ENCODE measurements around the gene OLFML2B. TPM values are rescaled to one million over a fixed set of nuclear protein-coding genes. Genes with fewer than 3 reads are reported as not detected.

OLFML2B gene
- polyA plus RNA-seq, 1 of the 3 experiments (the other 2 are of a cell fraction): 7.3 TPM

DNA sequence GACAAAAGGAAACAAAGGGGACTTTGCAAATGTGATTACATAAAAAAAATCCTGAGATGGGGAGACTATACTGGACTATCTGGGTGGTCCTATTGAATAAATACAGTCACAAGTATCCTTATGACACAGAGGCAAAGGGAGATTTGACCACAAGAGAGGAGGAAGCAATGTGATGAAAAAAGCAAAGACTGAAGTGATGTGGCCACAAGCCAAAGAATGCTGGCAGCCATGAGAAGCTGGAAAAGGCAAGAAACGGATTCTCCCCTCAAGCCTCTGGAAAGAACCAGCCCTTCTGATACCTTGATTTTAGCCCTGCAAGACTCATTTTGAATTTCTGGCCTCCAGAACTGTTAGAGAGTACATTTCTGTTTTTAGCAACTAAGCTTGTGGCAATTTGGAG is 36.4 kb downstream of the OLFML2B start:
- ChIA-PET POLR2A (no interaction called here), CTCF (no interaction called here)
- no peak overlapping the region for H3K4me2 ChIP-seq
- no peaks in the 10 kb centered on the region for H3K27me3 ChIP-seq (ENCODE audit: insufficient read depth)
- H3K9me3 ChIP-seq: no peaks in the 10 kb centered on the region
- no peak overlapping the region for H2AFZ ChIP-seq (ENCODE audit: low read depth)
- DNase-seq: no peak
- no peak overlapping the region for H3K4me3 ChIP-seq (ENCODE audit: low read depth in 2 of 2, low read length in 1 of 2)
- no peaks in the 10 kb centered on the region for H3K9me2 ChIP-seq
- H4K20me1 ChIP-seq (ENCODE audit: insufficient read depth): no peaks in the 10 kb centered on the region
- H3K36me3 ChIP-seq (replicated peaks in 1 of 2; ENCODE audit: control insufficient read depth in 1 of 2, insufficient read depth in 2 of 2, low read length in 1 of 2): peaks cover 0 to 1% of the 10 kb centered on the region in 2 experiments
- 50% methylated on average over 1 of the region's 1 CpG for WGBS (ENCODE audit: low lambda C conversion rate)
- TF ChIP-seq MXI1 (IDR thresholded peaks at IDR 0.05; ENCODE audit: low read depth, low read length): no peak
- no peak for TF ChIP-seq SIN3A (IDR thresholded peaks at IDR 0.05; ENCODE audit: borderline replicate concordance, low read depth, low read length)
- TF ChIP-seq FOXM1 (IDR thresholded peaks at IDR 0.05; ENCODE audit: low read depth): no peak
- TF ChIP-seq, protein P1, sequence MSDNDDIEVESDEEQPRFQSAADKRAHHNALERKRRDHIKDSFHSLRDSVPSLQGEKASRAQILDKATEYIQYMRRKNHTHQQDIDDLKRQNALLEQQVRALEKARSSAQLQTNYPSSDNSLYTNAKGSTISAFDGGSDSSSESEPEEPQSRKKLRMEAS (IDR thresholded peaks at IDR 0.05; ENCODE audit: low read depth): no peak
- no peak for TF ChIP-seq POLR2AphosphoS5 (IDR thresholded peaks at IDR 0.05; ENCODE audit: low read depth, low read length)
- no peak for TF ChIP-seq SMC3 (IDR thresholded peaks at IDR 0.05; ENCODE audit: low read depth, low read length)
- no peak for TF ChIP-seq NRF1 (IDR thresholded peaks at IDR 0.05; ENCODE audit: low read depth, low read length)
- TF ChIP-seq, protein P2, sequence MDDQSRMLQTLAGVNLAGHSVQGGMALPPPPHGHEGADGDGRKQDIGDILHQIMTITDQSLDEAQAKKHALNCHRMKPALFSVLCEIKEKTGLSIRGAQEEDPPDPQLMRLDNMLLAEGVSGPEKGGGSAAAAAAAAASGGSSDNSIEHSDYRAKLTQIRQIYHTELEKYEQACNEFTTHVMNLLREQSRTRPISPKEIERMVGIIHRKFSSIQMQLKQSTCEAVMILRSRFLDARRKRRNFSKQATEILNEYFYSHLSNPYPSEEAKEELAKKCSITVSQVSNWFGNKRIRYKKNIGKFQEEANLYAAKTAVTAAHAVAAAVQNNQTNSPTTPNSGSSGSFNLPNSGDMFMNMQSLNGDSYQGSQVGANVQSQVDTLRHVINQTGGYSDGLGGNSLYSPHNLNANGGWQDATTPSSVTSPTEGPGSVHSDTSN (IDR thresholded peaks at IDR 0.05): no peak
- no peak for TF ChIP-seq RXRA (IDR thresholded peaks at IDR 0.05; ENCODE audit: borderline replicate concordance, low read depth)
- TF ChIP-seq TCF12 (IDR thresholded peaks at IDR 0.05): no peak
- TF ChIP-seq NFIC (IDR thresholded peaks at IDR 0.05; ENCODE audit: borderline replicate concordance): no peak
- no peak for TF ChIP-seq TAF1 (IDR thresholded peaks at IDR 0.05; ENCODE audit: borderline replicate concordance, low read depth, low read length)
- TF ChIP-seq, protein P3, sequence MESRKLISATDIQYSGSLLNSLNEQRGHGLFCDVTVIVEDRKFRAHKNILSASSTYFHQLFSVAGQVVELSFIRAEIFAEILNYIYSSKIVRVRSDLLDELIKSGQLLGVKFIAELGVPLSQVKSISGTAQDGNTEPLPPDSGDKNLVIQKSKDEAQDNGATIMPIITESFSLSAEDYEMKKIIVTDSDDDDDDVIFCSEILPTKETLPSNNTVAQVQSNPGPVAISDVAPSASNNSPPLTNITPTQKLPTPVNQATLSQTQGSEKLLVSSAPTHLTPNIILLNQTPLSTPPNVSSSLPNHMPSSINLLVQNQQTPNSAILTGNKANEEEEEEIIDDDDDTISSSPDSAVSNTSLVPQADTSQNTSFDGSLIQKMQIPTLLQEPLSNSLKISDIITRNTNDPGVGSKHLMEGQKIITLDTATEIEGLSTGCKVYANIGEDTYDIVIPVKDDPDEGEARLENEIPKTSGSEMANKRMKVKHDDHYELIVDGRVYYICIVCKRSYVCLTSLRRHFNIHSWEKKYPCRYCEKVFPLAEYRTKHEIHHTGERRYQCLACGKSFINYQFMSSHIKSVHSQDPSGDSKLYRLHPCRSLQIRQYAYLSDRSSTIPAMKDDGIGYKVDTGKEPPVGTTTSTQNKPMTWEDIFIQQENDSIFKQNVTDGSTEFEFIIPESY (IDR thresholded peaks at IDR 0.05; ENCODE audit: borderline replicate concordance, low read depth): no peak
- TF ChIP-seq TEAD4 (IDR thresholded peaks at IDR 0.05; ENCODE audit: borderline replicate concordance, insufficient read depth): no peak
- H3K79me2 ChIP-seq (ENCODE audit: insufficient read depth): no peaks in the 10 kb centered on the region
- no peak overlapping the region for H3K9ac ChIP-seq
- no peak overlapping the region for H3K27ac ChIP-seq (ENCODE audit: low read depth in 2 of 2, low read length in 1 of 2)
- H3F3A ChIP-seq (replicated peaks; ENCODE audit: insufficient read depth): no peaks in the 10 kb centered on the region
- no peaks in the 10 kb centered on the region for H3K4me1 ChIP-seq (ENCODE audit: control insufficient read depth in 1 of 2, insufficient read depth in 2 of 2, low read depth in 1 of 2, low read length in 1 of 2)

DNA sequence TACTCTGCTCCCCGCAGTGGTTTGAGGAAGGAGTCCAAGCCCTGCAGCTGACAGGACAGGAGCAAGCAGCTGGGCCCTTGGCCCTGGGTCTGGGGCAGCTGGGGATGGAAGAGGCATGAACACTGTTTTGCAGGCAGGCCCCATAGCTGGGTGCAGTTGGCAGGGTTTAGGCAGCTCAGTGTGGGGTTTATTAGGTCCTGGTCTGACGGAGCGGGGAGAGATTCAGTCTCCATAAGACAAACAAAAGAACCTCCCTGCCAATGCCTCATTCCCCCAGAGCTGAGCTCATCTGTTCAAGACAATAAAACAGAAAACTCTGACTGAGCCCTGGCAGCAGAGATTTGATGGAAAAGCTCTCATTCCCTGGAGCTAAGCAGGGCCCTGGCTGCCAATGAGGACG is 37.3 kb downstream of the OLFML2B start:
- Histone ChIP-seq H3K9me2 (no peaks in the 10 kb centered on the region), H4K20me1 (ENCODE audit: insufficient read depth) (no peaks in the 10 kb centered on the region), H3K4me1 (ENCODE audit: control insufficient read depth in 1 of 2, insufficient read depth in 2 of 2, low read depth in 1 of 2, low read length in 1 of 2) (no peaks in the 10 kb centered on the region), H3K4me3 (ENCODE audit: low read depth in 2 of 2, low read length in 1 of 2) (no peak overlapping the region), H3K79me2 (ENCODE audit: insufficient read depth) (no peaks in the 10 kb centered on the region), H3K36me3 (replicated peaks in 1 of 2; ENCODE audit: control insufficient read depth in 1 of 2, insufficient read depth in 2 of 2, low read length in 1 of 2) (no peaks in the 10 kb centered on the region), H3K27me3 (ENCODE audit: insufficient read depth) (no peaks in the 10 kb centered on the region), H3K4me2 (no peak overlapping the region), H3K27ac (ENCODE audit: low read depth in 2 of 2, low read length in 1 of 2) (no peak overlapping the region), H3K9ac (no peak overlapping the region), H3K9me3 (no peaks in the 10 kb centered on the region), H3F3A (replicated peaks; ENCODE audit: insufficient read depth) (no peaks in the 10 kb centered on the region), H2AFZ (ENCODE audit: low read depth) (no peak overlapping the region)
- no peak for TF ChIP-seq CTCF (IDR thresholded peaks at IDR 0.05)
- no peak for TF ChIP-seq USF1 (IDR thresholded peaks at IDR 0.05; ENCODE audit: borderline replicate concordance, low read depth)
- no peak for TF ChIP-seq MXI1 (IDR thresholded peaks at IDR 0.05; ENCODE audit: low read depth, low read length)
- no peak for TF ChIP-seq CHD2 (IDR thresholded peaks at IDR 0.05; ENCODE audit: low read length, partially characterized antibody)
- TF ChIP-seq TEAD4 (IDR thresholded peaks at IDR 0.05; ENCODE audit: borderline replicate concordance, insufficient read depth): no peak
- no peak for TF ChIP-seq RXRA (IDR thresholded peaks at IDR 0.05; ENCODE audit: borderline replicate concordance, low read depth)
- no peak for TF ChIP-seq EP300 (IDR thresholded peaks at IDR 0.05; ENCODE audit: borderline replicate concordance in 1 of 2, low read depth in 1 of 2, low read length in 1 of 2)
- no peak for TF ChIP-seq RCOR1 (IDR thresholded peaks at IDR 0.05; ENCODE audit: low read length)
- TF ChIP-seq FOSL2 (IDR thresholded peaks at IDR 0.05; ENCODE audit: borderline replicate concordance, low read depth): no peak
- 79% methylated on average over 2 of the region's 4 CpGs for WGBS (ENCODE audit: low lambda C conversion rate)
- no peak for DNase-seq
- ChIA-PET CTCF (no interaction called here), POLR2A (no interaction called here)

Data from SK-N-SH (cell line).